Activated CD4-positive, alpha-beta T cell treated with anti-CD3 and anti-CD28 coated beads, Interleukin-2, amount 50 U/mL, for 24 hours (primary cell): Measurements from ENCODE around the gene FRS3.
"Not testable (repeated sequence)": the region's sequence is repeated elsewhere in the genome, so short reads cannot be mapped to it uniquely, and the experiment has no call there.

Experiments
- DNase-seq, 2 donors: peaks; one replicate each; pipeline ENCODE4 v3.0.0-alpha.2; 2020; ENCODE audit warnings: low read depth in 1 of 2, low spot score in 1 of 2

Gene FRS3

DNA sequence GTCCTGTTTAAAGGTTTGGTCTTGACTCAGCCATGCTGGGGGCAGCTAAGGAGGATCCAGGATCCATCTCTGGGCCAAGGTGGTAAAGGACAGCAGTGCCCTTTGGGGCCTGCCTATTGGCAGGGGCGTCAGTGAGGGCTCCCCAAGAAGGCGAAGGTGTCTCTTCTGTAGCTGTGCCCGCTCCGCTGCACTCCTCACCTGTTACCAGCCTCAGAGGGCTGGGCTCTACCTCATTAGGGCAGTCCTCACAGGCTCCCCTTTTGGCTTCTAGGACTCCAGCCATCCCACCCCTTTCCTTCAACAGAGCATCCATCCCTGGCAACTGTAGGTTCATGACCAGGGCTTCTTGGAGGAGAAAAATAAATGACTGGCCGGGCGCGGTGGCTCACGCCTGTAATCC is 10.3 kb downstream of the FRS3 start:
- DNase-seq: no peak

DNA sequence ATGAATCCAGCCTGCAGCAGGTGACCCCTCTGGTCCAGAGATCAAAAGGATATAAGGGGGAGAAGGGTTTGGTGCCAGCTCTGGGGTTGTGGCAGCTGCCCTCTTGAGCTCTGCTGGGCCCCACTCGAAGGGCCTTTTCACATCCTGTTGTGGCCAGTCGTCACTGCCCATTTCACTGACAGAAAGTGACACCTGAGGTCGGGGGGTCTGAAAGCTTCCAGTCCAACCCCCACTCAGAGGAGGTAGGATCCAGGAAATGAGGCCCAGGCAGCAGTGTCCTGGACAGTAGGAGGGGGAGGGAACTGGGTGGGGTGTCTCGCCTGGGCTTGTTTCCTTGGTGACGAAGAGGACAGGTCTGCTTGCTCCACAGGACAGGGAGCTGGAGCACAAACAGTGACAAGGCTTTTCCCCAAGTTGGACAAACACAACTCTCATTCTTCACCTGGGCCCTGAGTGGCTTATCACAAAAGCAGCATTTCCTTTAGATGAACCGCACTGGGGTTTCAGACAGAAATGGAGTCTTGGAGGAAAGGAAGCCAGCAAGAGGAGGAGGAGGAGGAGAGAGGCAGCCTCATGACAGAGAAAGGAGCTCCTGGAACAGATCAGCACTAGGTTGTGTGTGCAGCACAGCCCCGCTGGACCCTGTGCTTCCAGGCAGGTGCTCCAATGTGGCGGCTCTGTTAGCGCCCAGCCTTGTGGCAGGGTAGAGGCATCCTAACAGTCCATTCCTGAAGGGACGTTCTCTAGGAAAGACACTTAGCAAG is 11.0 kb downstream of the FRS3 start:
- no peak for DNase-seq

DNA sequence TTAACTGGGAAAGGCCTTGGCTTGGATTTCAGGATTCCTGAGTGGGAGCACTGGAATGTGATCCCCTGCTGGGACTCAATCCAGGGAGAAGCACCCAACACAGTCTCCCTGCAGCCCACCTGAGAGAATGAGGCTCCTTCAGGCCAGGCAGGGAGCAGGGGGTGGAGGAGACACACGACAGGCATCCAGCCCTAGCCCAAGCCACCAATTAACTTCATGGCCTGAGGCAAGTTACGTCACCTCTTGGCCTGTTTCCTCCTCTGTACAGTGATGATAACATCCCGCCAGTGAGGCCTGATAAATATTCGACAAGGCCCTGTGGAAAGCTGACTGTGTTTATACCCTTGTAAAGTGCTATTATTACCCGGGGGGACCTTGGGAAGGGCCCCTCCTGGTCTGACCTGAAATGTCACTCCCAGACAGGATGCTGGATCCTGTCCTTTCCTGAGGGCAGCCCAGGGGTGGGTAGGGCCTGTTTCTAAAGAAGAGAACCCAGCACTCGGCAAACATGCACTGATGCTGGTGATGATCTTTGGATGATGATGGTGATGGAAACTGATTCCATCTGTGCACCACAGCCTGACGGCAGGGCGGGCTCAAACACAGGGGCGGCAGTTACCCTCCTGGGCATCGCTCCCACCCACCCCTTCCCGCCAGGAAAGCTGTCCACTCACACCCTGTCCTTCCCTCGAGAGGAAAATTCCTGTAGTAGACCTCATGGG is 12.4 kb downstream of the FRS3 start:
- no peak for DNase-seq

DNA sequence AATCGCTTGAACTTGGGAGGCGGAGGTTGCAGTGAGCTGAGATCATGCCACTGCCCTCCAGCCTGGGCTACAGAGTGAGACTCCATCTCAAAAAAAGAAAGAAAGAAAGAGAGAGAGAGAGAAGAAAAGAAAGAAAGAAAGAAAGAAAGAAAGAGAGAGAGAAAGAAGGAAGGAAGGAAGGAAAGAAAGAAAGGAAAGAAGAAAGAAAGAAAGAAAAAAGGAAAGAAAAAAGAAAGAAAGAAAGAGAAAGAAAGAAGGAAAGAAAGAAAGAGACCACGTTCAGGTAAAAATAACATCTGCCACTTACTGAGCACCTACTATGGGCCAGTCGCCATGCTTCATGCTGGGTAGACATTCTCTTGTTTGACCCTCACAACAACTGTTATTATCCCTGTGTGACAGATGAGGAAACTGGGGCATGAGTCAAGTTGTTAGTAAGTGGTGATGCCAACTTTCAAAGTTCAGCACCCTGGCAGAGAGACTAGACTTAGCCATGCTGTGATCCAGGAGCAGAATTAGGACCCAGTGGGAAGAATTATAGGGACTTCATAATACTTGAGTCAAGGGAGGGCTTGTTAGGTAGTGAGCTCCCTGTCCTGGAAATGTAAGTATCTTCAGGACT is 13.5 kb downstream of the FRS3 start:
- DNase-seq: not testable (repeated sequence)

- no peak for DNase-seq
These were observed 16.2 kb downstream of the FRS3 start for GRCh38 chr6:41763470-41763869.

- DNase-seq: no peak
These were observed 19.7 kb downstream of the FRS3 start for GRCh38 chr6:41759905-41760579.

GRCh38 chr6:41759106-41759904 is 20.4 kb downstream of the FRS3 start:
- DNase-seq: no peak

DNA sequence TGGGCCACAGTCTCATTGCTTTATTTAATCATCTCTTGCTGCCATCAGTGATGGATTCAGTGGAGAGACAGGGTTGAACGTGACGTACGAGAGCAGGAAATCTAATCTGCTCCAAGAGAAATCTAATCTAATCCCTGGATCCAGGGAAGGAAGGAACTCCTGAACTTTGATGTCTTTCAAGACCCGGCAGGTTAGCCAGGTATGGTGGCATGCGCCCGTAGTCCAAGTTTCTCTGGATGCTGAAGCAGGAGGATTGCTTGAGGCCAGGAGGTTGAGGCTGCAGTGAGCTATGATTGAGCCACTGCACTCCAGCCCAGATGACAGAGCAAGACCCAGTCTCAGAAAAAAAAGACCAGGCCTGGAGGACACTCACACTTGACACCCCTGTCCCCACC is 21.1 kb downstream of the FRS3 start:
- DNase-seq: no peak

- DNase-seq: no peak
These were observed 21.6 kb downstream of the FRS3 start for GRCh38 chr6:41757931-41758640.

- DNase-seq: no peak
These were observed 22.4 kb downstream of the FRS3 start for GRCh38 chr6:41757271-41757670.

- no peak for DNase-seq
These were observed 23.3 kb downstream of the FRS3 start for GRCh38 chr6:41756354-41756753.

- no peak for DNase-seq
These were observed 23.8 kb downstream of the FRS3 start for GRCh38 chr6:41755895-41756294.

GRCh38 chr6:41750374-41750773 is 29.3 kb downstream of the FRS3 start:
- DNase-seq: no peak

DNA sequence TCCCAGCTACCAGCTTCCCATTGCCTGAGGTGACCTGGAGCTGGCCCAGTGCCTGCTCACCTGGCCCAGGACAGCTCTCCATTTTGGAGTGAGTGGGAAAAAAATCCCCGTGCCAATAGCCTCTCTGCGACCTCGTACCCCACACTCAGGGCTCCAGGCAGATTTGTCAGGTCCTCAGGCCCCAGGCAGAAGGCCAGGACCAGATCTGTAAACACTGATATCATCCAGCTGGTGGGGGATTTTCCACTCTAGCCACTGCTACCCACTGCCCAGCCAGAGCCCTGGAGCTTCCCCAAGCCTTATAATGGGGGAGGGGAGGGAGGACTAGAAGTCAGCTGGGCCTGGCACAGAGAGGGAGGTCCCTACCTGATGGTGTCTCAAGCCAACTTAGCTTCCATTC is 31.2 kb downstream of the FRS3 start:
- DNase-seq: no peak

GRCh38 chr6:41748102-41748477 is 31.6 kb downstream of the FRS3 start:
- no peak for DNase-seq

GRCh38 chr6:41747256-41748101 is 32.2 kb downstream of the FRS3 start, which contains the start of gene PGC:
Gene PGC (minus strand): TSS chr6:41747397. CDS start chr6:41747334, 63 bp downstream.
- no peak for DNase-seq

GRCh38 chr6:41746107-41746506 is 33.6 kb downstream of the FRS3 start:
- DNase-seq: no peak

DNA sequence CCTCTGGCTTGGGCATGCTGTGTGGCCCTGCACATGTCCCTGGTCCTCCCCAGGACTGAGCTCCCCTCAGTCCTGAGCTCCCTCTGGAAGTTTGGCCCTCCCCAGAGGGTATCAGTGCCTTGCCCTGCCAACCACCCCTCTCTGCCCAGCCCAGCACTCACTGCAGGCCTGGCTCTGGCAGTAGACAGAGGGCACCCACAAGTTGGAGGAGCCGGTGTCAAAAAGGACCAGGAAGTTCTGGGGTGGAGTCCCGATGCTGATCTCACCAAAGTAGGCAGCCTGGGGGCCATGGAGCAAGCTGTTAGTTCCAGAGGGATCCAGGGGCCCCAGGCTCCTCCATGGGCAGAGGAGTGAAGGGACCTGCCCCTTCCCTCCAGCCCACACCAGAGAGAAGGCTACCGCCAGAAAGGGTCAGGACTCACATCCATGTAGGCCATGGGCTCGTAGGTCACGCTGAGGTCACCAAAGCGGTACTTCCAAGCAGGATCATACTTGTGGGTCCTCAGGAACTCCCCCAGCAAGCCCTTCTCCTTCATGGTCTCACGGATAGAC is 35.4 kb downstream of the FRS3 start:
- DNase-seq: no peak
